Midbrain (tissue), 1 donor: ENCODE results near the gene DNAJB11.
"Not testable (repeated sequence)": the region's sequence is repeated elsewhere in the genome, so short reads cannot be mapped to it uniquely, and the experiment has no call there.

Experiments used
- DNase-seq: peaks from one replicate; lab custom pipeline; 2025; lab: John Stamatoyannopoulos, UW

Gene DNAJB11

DNA sequence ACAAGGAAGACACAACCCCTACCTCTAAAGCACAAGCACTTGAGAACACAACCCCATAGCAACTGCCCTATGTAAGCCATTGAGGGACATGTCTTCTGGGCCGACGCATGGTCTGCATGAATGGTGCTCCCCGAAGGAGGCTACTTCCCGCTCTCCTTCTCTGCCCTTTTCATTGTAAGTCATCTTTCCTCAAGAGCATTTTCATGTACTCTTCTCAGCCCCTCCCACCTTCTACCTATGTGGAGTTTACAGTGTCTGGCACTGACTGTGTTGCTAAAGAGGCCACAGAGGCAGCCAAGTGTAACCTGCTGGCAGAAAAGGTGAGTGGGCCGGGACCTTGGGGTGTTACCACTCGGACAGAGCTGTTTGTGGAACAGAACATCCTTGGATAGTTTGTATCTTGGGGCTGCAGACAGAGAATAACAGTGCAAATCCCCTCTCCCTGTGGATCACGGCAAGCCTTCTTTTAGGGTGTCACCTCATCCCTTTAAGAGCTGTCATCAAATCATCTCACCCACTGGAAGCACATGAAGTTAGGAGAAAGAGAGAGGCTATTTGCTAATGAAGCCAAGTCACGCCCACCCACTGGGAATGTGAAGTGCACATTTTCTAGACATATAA lies 47.9 kb downstream of the DNAJB11 start:
- no peak for DNase-seq

DNA sequence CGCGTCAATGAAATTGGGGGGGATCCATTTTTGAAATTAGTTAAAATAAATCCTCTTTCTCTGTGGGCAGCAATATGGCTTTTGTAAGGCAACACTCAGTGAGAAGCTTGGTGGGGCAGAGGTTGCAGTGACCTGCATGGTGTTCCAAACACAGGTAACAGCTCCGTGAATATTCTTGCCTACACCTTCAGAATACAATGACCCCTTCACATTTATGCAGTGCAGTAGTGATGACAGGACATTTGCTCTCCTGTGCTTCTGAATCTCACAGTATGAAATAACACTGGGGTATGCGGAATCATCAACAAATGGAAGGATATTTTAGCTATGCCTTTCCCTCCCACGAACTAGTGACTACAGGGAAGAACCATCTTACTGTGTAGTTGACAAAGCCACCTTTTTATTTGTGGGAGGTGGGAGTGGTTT lies 49.3 kb downstream of the DNAJB11 start:
- DNase-seq = no peak

DNA sequence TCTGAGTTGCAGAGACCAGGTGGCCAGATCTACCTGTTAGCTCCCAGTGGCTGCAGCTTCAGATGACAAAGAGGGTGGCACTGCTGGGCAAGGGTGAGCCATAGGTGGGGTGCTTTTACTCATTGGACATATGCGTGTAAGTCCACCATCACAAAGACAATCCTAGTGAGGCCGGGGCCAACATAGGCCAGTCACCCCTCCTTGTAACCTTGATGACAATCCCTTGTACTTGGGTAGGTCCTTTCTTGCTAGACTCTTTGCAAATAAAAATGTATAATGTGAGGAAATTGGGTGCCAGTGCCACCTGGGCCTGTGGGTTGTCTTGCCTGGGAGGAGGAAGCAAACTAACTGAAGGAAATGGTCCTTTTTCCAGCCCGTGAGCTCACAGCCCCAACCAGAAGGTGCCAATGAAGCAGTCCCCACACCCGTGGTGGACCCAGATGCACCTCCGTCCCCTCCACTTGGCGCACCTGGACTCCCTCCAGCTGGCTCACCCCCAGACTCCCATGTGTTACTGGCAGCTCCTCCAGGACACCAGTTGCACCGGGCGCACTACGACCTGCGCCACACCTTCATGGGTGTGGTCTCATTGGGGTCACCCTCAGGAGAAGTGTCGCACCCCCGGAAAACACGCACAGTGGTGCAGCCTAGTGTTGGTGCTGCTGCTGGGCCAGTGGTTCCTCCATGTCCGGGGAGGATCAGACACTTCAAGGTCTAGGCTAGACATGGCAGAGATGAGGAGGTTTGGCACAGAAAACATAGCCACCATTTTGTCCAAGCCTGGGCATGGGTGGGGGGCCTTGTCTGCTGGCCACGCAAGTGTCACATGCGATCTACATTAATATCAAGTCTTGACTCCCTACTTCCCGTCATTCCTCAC lies 49.9 kb downstream of the DNAJB11 start:
- DNase-seq = no peak

DNA sequence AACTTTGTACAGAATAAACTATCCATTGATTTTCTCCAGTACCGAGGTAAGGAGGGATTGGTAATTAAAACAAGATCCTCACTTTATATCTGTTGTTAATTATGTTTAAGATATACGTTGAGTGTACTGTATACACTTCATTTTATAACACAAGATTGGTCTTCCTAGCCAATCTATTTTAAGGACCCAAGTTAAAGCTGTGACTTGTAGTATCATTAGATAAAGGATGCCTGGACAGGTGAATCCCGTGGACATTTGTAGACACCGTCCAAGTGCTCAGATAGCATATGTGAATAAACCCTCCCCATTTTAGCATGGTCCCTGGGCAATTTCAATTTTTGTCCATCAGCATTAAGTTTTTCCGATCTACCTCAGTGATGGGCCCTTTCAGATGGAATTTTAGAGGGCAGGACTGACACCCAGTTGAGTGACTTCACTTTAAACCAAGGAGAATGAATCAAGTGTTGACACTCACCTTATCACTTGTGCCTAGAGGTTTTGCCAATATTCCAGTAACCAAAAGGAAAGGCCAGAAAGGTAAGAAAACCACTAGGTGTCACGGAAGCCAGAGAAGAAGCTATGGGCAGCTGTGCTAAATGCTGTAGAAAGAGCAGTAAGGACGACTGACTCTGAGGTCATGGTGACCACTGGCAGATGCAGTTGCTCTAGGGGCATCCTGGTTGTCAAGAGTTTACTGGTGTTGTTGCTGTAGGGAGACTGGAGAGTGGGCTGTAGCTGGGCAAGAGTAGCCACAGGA lies 51.6 kb downstream of the DNAJB11 start:
- no peak for DNase-seq

DNA sequence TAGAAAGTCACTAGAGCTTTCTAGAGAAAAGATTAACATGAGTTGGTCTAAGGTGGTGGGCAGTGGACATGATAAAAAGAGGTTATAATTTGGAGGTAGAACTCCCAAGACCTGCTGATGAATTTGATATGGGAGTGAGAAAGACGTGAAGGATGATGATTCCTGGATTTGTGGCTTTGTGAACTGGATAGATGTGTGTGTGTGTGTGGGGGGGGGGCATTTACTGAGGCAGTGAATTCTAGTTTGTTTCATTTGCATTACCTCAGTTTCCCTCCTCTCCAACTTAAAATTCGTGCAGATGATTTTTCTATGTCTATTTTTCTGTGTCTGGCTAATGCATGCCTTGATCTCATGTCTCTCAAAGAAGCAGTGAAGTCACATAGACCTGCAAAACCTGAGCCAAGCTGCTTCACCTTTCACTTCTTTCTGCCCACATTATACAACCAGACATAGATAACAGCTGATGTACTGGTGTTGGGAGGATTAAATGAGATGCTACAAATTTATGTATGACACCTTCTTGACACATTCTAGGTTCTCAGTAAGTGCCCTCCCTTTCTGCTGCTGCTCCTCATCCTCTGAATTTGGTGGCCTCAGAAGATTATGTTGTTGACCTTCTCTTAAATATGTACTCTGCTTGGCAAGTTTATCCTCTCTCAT lies 52.3 kb downstream of the DNAJB11 start:
- DNase-seq = no peak

DNA sequence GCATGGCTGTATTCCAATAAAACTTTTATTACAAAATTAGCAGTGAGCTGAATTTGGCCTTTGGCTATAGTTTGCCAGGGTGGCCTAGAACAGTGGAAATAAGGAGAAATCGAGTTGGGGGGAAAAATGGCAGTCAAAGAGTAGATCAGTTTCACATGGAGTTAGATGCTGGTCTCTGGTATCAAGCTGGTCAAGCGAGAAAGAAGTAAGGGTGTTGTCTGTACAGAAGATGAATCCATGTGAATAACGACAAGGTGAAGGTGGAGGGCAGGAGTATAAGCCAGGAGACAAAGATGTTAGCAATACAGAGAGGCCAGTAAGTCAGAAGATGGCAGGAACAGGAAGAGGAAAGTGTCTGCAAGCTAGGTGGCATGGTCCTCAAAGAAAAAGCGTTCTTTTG lies 54.1 kb downstream of the DNAJB11 start:
- DNase-seq = no peak

DNA sequence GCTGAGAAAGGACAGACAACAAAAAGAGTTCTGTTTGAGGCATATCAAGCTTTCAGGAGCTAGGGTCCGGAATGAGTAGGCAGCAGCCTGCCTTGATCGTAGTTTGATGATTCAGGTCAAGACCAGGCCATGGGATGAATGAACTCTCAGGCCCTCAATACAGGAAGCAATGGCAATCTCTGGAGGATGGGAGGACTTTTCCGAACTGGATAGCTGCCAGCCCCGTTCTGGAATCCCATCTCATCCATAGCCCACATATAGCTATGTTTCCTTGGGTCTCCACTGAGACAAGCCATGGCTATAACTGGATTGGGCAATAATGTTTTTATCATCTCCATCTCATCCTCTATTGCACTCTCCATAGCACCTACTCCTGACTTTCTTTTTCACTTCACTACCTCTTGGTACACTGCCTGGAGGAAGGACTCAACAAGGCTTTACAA lies 55.1 kb downstream of the DNAJB11 start:
- no peak for DNase-seq

DNA sequence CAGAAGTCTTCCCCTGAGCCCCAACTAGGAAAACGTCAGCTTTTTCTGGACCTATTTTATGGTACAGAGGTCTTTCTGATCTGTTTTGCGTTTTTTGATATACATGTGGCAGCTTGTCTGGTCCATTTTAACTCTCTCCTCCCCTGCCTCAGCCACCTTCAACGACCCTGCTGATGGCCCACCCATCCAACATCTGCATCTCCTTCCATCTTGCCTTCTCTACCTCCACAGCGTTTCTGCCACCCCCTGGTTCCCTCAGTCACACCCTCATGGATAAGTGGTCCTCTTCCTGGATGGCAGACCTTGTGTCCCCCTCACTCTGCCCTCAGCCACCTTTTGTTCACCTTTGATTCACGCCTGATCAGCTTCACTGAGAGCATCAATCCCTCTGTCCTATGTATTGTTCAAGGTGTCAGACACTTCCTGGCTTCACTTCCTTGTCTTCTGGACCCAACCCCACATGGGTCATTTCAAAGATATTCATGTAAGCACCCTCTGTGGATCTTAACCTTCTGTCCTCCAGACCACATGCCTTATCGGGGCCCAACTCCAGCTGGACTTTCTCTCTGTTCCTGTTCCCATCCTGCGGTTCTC lies 55.8 kb downstream of the DNAJB11 start:
- no peak for DNase-seq

DNA sequence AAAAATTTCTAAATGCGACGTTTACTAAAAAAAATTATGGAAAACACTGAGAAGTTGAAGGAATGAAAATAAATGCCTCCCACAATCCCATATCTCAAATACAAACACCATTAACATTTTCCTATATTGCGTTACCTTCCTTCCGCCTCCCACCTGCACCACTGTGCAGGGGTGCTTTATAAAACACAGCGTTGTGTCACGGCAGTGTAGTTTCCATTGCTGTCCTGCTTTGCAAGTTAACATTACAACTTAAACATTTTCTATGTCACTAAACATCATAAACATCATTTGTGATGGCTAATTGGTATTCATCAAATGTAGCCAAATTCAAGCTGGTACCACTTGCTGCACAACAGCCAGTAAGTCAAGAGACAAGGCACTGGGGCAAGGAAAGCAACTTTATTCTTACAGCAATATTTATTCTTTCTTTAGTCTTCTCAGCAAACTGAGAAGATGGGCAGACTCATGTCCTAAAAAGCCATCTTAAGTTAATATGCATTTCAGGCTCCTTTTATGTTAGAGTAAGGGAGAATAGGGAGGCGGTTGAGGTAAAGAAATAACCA lies 57.4 kb downstream of the DNAJB11 start:
- no peak for DNase-seq

DNA sequence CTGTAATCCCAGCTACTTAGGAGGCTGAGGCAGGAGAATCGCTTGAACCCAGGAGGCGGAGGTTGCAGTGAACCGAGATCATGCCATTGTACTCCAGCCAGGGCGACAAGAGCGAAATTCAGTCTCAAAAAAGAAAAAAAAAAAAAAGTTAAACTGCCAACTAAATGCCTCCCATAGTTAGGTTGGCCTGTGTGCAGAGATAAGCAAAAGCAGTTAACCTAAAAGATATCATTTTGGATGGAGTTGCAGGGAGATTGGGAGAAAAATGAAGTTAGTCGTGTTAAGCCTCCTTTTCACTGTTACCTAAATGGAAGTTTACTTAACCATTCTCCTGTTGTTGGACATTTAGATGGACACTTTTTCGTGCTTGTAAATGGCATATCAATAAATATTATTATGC lies 58.2 kb downstream of the DNAJB11 start:
- no peak for DNase-seq

DNA sequence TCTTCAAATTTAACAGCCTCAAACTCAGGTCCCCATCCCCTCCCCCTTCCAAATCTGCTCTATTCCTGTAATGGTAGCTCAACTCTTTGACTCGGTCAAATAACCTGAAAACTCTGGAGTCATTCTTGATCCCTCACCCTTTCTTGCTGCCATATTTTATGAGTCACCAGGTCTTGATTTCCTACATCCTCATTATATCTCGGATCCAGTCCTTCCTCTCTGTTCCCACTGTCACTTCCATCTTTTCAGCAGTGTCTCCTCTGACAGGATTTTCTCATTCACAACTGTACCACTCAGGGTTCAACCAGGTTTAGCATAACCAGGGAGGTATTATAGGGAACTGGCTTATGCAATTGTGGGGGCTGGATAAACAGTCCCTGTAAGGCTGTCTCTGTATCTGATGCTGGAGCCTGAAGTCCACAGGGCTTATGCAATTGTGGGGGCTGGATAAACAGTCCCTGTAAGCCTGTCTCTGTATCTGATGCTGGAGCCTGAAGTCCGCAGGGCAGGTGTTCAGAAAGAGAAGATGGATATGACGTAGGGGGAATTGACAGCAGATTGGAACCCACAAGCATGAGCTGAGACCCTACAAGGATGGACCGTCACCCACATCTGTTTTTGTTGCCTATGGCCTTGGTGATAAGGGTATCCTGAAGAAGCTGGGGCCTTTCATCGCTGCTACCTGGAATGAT lies 60.6 kb downstream of the DNAJB11 start:
- DNase-seq = no peak

DNA sequence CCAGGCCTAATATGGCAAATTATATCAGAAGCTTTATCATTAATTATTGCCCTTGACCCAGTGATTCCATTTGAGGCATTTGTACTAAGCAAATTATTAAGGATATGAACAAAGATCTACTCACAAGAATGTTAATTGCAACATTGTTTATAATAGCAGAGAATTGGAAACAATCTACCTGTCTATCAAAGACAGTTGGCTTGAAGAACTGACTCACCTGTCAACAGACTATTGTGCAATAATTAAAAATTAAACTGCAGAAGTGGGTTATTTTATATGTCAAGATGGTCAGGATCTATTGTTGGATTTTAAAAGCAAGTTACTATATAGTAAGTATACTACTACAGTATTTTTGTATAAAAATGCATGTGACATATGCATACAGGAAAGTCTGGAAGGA lies 63.0 kb downstream of the DNAJB11 start:
- DNase-seq = no peak

DNA sequence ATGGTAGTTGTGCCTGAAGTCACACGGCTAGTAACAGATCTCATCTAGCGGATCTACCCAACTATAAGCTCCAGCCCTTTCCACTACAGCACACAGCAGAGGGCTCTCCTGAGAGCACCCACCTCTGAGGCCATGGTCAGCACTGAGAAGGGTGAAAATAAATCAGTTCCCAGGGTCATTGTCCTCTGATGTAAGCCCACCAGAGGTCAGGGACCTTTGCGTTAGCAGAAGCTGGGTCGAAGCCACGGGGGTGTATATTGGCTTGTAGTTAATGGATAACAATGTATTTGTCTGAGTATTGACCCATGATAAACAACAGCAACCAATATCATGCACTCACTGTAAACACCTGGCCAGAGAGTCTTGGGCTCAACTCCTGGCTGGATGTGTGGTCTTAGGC lies 63.7 kb downstream of the DNAJB11 start:
- not testable (repeated sequence) for DNase-seq
